Measurements from ENCODE around the gene SMIM36. TPM values are rescaled to one million over a fixed set of nuclear protein-coding genes. Genes with fewer than 3 reads are reported as not detected.
"Not testable (repeated sequence)": the region's sequence is repeated elsewhere in the genome, so short reads cannot be mapped to it uniquely, and the experiment has no call there.

SMIM36 gene
- total RNA-seq, 1 donor from 2014 or later = not detected

DNA sequence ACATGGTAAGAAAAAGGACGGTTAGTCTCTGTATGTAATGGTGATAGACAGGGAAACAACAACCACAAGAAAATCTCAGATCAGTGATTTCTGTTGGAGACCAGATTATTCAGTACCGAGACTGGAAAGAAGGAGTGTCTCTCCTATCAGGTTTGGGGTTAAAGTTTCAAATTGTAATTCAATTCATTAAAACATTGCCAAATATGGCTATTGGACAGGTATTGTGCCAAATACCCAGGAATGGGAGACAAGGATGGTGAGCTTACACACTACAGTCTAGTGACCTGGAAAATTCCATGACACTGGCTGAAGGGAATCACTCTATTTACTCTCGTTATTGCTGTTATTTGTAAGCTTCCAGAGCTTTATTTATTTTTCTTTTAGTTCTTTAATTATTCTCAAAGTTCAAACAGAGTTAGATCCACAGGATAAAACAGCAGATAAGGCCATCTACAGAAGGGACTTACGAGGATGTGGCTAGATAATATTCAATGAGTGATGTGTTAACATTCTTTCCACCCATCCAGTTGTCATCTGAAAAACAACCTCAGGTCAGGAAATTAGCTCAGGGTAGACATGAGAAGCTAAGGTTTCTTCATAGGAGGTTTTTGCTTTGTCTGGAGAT lies 64.6 kb downstream of the SMIM36 start:
- H3K27ac Mint-ChIP-seq = no peak overlapping the region
- peaks cover 5% of the 10 kb centered on the region for H3K4me1 Mint-ChIP-seq (ENCODE audit: low read depth)
- H3K9me3 Mint-ChIP-seq = no peaks in the 10 kb centered on the region
- DNase-seq (ENCODE audit: low spot score) = no peak
- no peaks in the 10 kb centered on the region for H3K36me3 Mint-ChIP-seq (ENCODE audit: low read depth)
- no peak overlapping the region for H3K4me3 Mint-ChIP-seq (ENCODE audit: low read depth)
- H3K27me3 Mint-ChIP-seq (ENCODE audit: low read depth) = peaks cover 7% of the 10 kb centered on the region
- intact Hi-C loops (cut with micrococcal nuclease) = no loop called here

- H3K4me1 Mint-ChIP-seq (ENCODE audit: low read depth); H3K9me3 Mint-ChIP-seq; H3K27me3 Mint-ChIP-seq (ENCODE audit: low read depth); DNase-seq (ENCODE audit: low spot score); H3K36me3 Mint-ChIP-seq (ENCODE audit: low read depth); H3K27ac Mint-ChIP-seq; intact Hi-C loops (cut with micrococcal nuclease); H3K4me3 Mint-ChIP-seq (ENCODE audit: low read depth): not testable (repeated sequence)
Observed at GRCh38 chr17:55446004-55446403, 65.2 kb downstream of the SMIM36 start.

DNA sequence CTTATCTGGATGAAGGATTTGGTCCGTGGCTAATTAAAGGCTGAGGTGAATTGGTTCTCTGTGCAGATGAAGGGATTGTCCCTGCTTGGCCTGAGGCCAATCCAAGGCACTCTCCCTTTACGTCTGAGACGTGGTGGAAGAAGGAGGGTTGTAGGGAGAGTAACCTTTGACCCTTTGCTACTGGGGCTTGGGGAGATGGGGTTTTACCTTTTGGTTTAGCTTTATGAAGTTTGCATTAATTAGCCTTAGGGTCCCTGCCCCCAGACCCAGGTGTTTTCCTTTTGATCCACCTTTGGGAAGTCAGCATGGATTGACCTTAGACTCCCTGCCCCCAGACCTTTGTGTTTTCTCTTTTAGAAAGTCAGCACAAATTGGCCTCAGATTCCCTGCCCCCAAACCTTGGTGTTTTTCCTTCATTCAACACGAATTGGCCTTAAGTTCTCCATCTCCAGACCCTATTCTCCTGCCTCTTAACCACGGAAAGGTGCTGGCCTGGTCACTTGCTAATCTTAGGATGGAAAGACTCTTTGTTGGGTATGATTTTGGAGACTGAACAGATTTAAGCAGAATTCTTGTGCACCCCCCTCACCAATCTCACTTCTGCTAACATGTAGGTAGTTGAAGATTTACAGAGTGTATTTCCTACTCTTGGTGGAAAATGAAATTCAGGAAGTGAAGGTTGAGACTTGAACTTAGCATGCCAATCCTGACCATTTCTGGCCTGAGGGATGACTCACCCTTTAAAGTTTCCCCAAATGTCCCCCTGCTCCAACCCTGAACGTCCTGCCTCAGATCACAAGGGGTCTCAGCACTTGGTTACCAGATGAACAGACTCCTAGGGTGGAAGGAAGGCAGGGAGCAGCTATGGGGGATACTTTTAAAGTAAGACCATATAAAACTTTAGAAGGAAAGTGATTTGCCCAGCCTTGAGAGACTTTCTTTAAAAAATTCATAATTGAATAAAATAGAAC lies 66.5 kb downstream of the SMIM36 start:
- no peak overlapping the region for H3K27ac Mint-ChIP-seq
- peaks cover 5% of the 10 kb centered on the region for H3K27me3 Mint-ChIP-seq (ENCODE audit: low read depth)
- H3K9me3 Mint-ChIP-seq = no peaks in the 10 kb centered on the region
- DNase-seq (ENCODE audit: low spot score) = no peak
- no peaks in the 10 kb centered on the region for H3K4me1 Mint-ChIP-seq (ENCODE audit: low read depth)
- intact Hi-C loops (cut with micrococcal nuclease) = no loop called here
- H3K4me3 Mint-ChIP-seq (ENCODE audit: low read depth) = no peak overlapping the region
- H3K36me3 Mint-ChIP-seq (ENCODE audit: low read depth) = no peaks in the 10 kb centered on the region

GRCh38 chr17:55443904-55444303 lies 67.3 kb downstream of the SMIM36 start:
- H3K4me1 Mint-ChIP-seq (ENCODE audit: low read depth) = no peaks in the 10 kb centered on the region
- DNase-seq (ENCODE audit: low spot score) = no peak
- H3K9me3 Mint-ChIP-seq = no peaks in the 10 kb centered on the region
- no peak overlapping the region for H3K27ac Mint-ChIP-seq
- H3K27me3 Mint-ChIP-seq (ENCODE audit: low read depth) = peaks cover 7% of the 10 kb centered on the region
- H3K36me3 Mint-ChIP-seq (ENCODE audit: low read depth) = no peaks in the 10 kb centered on the region
- no peak overlapping the region for H3K4me3 Mint-ChIP-seq (ENCODE audit: low read depth)
- intact Hi-C loops (cut with micrococcal nuclease) = no loop called here

DNA sequence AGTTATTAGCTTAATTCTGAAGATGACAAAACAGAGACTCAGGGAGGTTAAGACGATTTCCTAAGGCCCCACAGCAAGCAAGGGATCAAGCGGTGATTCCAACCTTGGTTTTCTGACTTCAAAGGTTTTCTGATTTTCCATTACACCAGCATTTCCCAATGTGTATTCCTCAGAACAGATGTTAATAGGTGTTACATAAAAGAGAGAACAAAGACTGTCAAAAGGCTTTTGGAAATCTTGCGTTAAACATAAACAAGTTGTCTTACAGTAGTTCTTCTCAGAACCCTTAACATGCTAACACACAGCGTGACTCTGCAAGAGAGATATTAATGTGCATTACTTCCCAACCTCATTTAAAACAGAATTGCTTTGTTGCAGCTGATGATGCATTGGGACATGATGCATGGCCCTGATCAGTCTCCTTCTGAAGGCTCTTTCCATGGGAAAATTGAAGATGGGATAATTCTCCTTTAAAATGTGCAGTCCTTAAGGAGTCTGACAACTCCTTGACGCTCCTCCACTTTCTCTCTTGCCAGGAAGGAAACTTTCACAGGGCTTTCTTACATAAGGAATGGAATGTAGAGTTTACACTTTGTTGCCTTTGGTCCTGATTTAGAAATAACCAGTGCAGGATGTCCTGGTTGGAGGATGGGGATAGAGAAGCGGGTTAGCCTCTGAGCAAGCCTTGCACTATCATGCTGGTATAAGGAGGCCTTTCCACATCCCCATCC lies 68.1 kb downstream of the SMIM36 start:
- Mint-ChIP-seq H3K9me3 (no peaks in the 10 kb centered on the region), H3K27ac (no peak overlapping the region), H3K4me3 (ENCODE audit: low read depth) (no peak overlapping the region), H3K27me3 (ENCODE audit: low read depth) (peaks cover 9% of the 10 kb centered on the region), H3K36me3 (ENCODE audit: low read depth) (no peaks in the 10 kb centered on the region), H3K4me1 (ENCODE audit: low read depth) (no peaks in the 10 kb centered on the region)
- DNase-seq (ENCODE audit: low spot score) = no peak
- intact Hi-C loops (cut with micrococcal nuclease) = no loop called here

DNA sequence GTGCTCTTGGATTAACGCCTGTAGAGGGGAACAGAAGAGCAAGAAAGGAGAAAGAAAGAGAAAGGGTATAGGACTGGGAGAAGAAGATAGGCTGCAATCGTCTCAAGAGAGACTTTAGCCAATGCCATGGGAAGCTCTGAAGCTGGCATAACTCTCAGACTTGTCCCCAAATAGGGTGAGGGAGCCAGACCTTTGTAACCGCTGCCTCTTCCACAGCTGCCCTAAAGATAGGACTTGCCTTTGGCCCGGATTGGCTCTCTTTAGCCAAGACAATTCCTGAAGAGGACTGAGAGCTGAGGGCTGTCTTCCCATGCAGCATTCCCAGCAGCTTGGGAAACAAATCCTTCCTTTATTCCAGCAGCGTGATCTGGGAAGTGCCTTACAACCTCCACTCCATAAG lies 68.8 kb downstream of the SMIM36 start:
- Mint-ChIP-seq H3K27me3 (ENCODE audit: low read depth) (peaks cover 14% of the 10 kb centered on the region), H3K36me3 (ENCODE audit: low read depth) (no peaks in the 10 kb centered on the region), H3K27ac (no peak overlapping the region), H3K4me3 (ENCODE audit: low read depth) (no peak overlapping the region), H3K9me3 (no peaks in the 10 kb centered on the region), H3K4me1 (ENCODE audit: low read depth) (peaks cover 1% of the 10 kb centered on the region)
- no peak for DNase-seq (ENCODE audit: low spot score)
- intact Hi-C loops (cut with micrococcal nuclease) = no loop called here

DNA sequence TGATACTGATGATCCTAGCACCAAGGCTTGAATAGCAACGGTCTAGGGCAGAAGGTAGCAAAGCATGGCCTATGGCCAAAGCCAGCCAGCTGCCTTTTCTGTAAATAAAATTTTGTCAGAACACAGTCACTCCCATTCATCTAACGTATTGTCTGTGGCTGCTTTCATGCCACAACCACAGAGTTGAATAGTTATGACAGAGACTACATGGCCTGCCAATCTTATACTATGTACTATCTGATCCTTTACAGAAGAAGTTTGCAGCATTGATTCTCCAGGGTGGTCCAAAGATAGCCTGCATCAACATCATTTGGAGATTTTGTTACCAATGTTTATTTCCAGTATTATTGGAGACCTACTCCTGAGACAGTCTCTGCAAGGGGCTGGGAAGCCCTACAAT lies 69.7 kb downstream of the SMIM36 start:
- Mint-ChIP-seq H3K9me3 (no peaks in the 10 kb centered on the region), H3K27me3 (ENCODE audit: low read depth) (peaks cover 19% of the 10 kb centered on the region), H3K4me3 (ENCODE audit: low read depth) (no peak overlapping the region), H3K27ac (no peak overlapping the region), H3K4me1 (ENCODE audit: low read depth) (peaks cover 10% of the 10 kb centered on the region), H3K36me3 (ENCODE audit: low read depth) (no peaks in the 10 kb centered on the region)
- no peak for DNase-seq (ENCODE audit: low spot score)
- intact Hi-C loops (cut with micrococcal nuclease) = no loop called here

DNA sequence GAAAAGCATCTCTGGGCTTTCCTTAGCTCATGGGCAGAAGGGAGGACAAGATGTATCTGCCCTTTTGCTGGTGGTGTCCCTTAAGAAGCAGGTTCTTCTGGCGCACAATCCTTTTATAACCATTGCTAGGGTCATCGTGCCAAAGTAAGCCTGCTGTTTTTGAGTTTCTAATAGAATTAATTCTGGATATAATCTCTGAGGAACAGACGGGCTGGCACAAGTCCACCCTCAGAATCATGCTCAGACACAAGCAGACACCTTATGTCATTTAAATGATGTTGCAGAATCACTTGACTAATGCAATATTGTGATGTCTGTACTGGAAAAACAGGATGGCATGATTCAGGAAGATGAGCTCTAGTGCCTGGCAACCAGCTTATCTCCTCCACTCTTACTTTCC lies 70.9 kb downstream of the SMIM36 start:
- Mint-ChIP-seq H3K4me3 (ENCODE audit: low read depth) (no peak overlapping the region), H3K36me3 (ENCODE audit: low read depth) (no peaks in the 10 kb centered on the region), H3K27me3 (ENCODE audit: low read depth) (peaks cover 22% of the 10 kb centered on the region), H3K4me1 (ENCODE audit: low read depth) (peaks cover 14% of the 10 kb centered on the region), H3K9me3 (no peaks in the 10 kb centered on the region), H3K27ac (no peak overlapping the region)
- intact Hi-C loops (cut with micrococcal nuclease) = no loop called here
- DNase-seq (ENCODE audit: low spot score) = no peak

DNA sequence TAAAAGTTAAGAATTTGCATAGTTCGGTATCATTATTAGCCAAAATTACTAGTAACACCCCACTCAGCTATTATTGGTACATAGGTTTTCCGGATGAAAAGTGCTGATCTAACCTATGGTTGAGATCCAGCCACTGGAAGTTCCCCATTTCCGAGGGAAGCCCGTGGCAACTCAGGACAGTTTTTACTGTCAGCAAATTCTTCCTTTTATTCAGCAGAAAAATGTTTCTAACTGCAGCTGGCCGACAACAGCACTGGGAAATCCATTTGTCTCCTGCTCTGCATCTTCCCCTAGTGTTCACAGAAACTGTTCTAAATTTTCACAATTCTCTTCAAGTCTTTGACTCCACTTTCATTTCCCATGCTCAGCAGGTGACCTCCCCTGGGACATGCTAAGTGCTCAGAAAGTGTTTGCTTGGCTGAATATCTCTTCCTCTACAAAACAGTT lies 74.1 kb downstream of the SMIM36 start:
- no peak overlapping the region for H3K27ac Mint-ChIP-seq
- H3K27me3 Mint-ChIP-seq (ENCODE audit: low read depth) = peaks cover 21% of the 10 kb centered on the region
- no peak for DNase-seq (ENCODE audit: low spot score)
- intact Hi-C loops (cut with micrococcal nuclease) = no loop called here
- peaks cover 40% of the 10 kb centered on the region for H3K4me1 Mint-ChIP-seq (ENCODE audit: low read depth)
- H3K36me3 Mint-ChIP-seq (ENCODE audit: low read depth) = no peaks in the 10 kb centered on the region
- no peak overlapping the region for H3K4me3 Mint-ChIP-seq (ENCODE audit: low read depth)
- no peaks in the 10 kb centered on the region for H3K9me3 Mint-ChIP-seq

GRCh38 chr17:55436224-55437158 lies 74.8 kb downstream of the SMIM36 start:
- no peaks in the 10 kb centered on the region for H3K36me3 Mint-ChIP-seq (ENCODE audit: low read depth)
- H3K4me3 Mint-ChIP-seq (ENCODE audit: low read depth) = no peak overlapping the region
- no peak overlapping the region for H3K27ac Mint-ChIP-seq
- H3K9me3 Mint-ChIP-seq = no peaks in the 10 kb centered on the region
- intact Hi-C loops (cut with micrococcal nuclease) = no loop called here
- DNase-seq (ENCODE audit: low spot score) = no peak
- H3K27me3 Mint-ChIP-seq (ENCODE audit: low read depth) = peaks cover 21% of the 10 kb centered on the region
- peaks cover 43% of the 10 kb centered on the region for H3K4me1 Mint-ChIP-seq (ENCODE audit: low read depth)

GRCh38 chr17:55435408-55435807 lies 75.8 kb downstream of the SMIM36 start:
- H3K27me3 Mint-ChIP-seq (ENCODE audit: low read depth) = peaks cover 21% of the 10 kb centered on the region

DNA sequence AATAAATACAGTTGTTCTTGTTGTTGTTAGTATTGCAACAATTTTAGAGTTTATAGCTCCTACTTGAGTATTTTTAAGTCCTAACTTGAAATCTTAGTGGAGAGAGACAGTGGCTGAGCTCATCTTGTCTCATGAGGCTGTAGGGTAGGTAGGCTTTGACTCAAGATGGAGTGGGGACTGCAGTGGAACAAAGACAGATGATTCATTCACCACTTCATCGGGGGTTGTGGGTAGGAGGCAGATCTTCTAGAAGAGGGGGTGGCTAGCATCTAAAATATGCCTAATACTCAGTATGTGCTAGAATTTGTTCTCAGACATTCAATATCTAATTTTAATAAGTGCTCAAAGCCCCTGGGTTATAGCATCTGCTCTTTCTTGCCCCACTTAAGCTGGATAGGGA lies 76.5 kb downstream of the SMIM36 start:
- H3K27ac Mint-ChIP-seq = no peak overlapping the region
- no peaks in the 10 kb centered on the region for H3K9me3 Mint-ChIP-seq
- intact Hi-C loops (cut with micrococcal nuclease) = loop anchor here (2.0 kb wide), 1 partner anchor 14 kb away; the partner anchor contains the start of gene MMD

More at GRCh38 chr17:55435408-55435807, 75.8 kb downstream of the SMIM36 start:
- Mint-ChIP-seq H3K27ac (no peak overlapping the region), H3K9me3 (no peaks in the 10 kb centered on the region), H3K36me3 (ENCODE audit: low read depth) (no peaks in the 10 kb centered on the region), H3K4me3 (ENCODE audit: low read depth) (no peak overlapping the region), H3K4me1 (ENCODE audit: low read depth) (peaks cover 44% of the 10 kb centered on the region)
- no peak for DNase-seq (ENCODE audit: low spot score)
- intact Hi-C loops (cut with micrococcal nuclease) = loop anchor here (2.0 kb wide), 1 partner anchor 15 kb away; the partner anchor contains the start of gene MMD

More for the DNA sequence above, 76.5 kb downstream of the SMIM36 start:
- peaks cover 18% of the 10 kb centered on the region for H3K27me3 Mint-ChIP-seq (ENCODE audit: low read depth)
- H3K4me3 Mint-ChIP-seq (ENCODE audit: low read depth) = no peak overlapping the region
- H3K36me3 Mint-ChIP-seq (ENCODE audit: low read depth) = no peaks in the 10 kb centered on the region
- H3K4me1 Mint-ChIP-seq (ENCODE audit: low read depth) = peaks cover 44% of the 10 kb centered on the region
- no peak for DNase-seq (ENCODE audit: low spot score)
